GM12865 (cell line): ENCODE measurements around the gene MBP.

Experiments
- DNase-seq: peaks from one replicate; pipeline ENCODE4 v3.0.0; 2010; ENCODE audit warnings: low read depth
- H3K4me3 ChIP-seq: 2 replicates; pipeline ENCODE4 v1.5.1; 2011; ENCODE audit warnings: mild to moderate bottlenecking, low read depth, low read length, control low read depth
- TF ChIP-seq, protein P1 (sequence below): IDR thresholded peaks from 2 replicates; pipeline ENCODE4 v1.5.1; 2011; ENCODE audit warnings: low read length, control low read depth, low read depth, inconsistent platforms; ENCODE audit not compliant: insufficient read depth; ENCODE audit errors: missing control alignments

MBP gene

DNA sequence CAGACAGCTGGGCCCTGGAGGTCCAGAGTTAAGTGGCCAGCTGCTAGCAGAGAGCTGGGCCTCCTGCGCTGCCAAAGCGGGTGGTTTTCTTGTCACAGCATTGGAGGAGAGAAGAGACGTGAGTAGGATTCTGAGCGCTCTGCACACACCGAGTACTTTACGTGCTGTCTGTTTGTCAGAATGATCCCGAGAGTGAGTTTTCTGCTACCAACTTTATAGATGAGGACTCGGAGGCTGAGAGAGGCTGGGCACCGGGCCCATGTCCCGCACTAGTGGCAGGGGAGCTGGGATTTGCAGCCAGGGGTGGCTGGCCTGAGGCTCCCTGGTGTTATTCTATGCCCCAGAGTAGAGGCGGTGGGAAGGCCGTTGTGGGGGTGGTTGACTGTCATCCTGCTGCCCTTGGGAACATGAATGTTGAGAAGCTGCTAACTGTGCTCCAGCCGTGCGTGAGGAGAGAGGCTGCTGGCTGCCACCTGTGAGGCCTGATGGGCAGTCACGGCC lies 36.3 kb upstream of the MBP start:
- TF ChIP-seq, protein P1, sequence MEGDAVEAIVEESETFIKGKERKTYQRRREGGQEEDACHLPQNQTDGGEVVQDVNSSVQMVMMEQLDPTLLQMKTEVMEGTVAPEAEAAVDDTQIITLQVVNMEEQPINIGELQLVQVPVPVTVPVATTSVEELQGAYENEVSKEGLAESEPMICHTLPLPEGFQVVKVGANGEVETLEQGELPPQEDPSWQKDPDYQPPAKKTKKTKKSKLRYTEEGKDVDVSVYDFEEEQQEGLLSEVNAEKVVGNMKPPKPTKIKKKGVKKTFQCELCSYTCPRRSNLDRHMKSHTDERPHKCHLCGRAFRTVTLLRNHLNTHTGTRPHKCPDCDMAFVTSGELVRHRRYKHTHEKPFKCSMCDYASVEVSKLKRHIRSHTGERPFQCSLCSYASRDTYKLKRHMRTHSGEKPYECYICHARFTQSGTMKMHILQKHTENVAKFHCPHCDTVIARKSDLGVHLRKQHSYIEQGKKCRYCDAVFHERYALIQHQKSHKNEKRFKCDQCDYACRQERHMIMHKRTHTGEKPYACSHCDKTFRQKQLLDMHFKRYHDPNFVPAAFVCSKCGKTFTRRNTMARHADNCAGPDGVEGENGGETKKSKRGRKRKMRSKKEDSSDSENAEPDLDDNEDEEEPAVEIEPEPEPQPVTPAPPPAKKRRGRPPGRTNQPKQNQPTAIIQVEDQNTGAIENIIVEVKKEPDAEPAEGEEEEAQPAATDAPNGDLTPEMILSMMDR: no peak
- H3K4me3 ChIP-seq: no peak overlapping the region
- DNase-seq: no peak

DNA sequence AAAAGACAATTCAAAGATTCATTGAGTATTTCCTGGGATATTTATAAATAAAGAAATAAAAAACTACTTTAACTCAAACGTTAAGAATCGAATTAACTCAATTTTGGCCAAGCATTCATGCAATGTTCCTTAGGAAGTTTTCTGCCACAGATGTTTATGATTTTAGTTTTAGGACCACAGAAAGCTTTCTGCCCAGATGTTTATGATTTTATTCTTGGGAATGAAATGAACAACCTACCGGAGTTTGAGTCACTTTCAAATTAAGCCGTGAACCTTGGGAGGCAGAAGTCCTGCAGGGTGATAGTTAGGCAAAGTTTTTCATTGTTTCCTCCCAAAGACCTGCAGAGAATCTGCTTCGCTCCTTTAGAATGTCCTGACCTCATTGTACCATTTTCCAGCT lies 34.7 kb upstream of the MBP start:
- H3K4me3 ChIP-seq: no peak overlapping the region
- TF ChIP-seq, protein P1: no peak
- no peak for DNase-seq

DNA sequence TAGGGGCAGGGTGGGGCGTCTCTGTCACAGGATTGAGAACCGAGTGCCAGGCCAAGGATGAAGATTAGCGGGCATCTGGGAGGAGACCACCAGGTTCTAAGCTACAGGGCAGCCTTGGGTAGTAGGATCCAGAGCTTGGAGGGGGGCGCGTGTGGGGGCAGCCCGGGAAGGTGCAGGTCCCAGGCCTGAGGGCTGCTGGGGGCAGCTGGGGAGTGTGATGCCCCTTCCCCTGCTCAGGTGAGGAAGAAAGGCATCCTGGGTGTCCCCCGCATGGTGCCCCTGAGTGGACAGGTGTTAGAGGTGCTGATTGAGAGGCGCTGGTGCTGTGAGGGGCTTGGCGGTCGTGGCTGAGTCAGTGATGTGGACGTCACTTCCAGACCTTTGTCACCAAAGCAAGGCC lies 33.9 kb upstream of the MBP start:
- no peak overlapping the region for H3K4me3 ChIP-seq
- no peak for DNase-seq
- TF ChIP-seq, protein P1: no peak

DNA sequence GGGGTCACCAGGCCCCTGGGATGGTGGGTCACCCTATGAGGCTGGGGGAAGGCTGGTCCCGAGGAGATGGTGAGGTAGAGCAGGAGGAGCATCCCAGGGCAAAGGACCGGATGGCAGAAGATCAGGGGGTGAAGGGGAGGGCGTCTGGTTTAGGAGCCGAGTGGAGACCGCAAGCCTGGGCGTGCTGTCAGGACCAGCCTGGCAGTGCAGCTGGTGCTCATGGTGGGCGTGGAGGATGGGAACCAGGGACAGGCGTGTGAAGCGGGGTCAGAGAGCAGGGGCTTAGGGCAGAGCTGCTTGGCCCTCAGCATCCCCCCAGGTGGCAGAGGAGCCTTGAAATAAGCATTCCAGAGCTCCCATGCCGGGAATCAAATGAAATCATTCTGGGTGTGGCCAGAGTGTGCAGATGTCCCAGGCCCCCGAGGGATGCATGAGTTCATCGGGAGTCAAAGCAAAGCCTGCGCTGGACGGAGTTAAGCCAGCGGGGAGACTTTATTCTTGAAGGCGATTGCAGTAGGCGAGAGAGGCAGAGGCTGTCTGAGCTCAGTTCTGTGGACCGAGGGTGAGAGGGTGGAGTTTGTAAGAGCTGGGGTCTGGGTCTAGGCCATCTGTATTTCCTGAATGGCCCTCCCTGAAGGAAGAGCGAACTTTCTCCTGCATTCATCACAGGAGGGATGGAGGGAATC lies 33.1 kb upstream of the MBP start:
- TF ChIP-seq, protein P1: no peak
- no peak for DNase-seq
- H3K4me3 ChIP-seq: no peak overlapping the region

DNA sequence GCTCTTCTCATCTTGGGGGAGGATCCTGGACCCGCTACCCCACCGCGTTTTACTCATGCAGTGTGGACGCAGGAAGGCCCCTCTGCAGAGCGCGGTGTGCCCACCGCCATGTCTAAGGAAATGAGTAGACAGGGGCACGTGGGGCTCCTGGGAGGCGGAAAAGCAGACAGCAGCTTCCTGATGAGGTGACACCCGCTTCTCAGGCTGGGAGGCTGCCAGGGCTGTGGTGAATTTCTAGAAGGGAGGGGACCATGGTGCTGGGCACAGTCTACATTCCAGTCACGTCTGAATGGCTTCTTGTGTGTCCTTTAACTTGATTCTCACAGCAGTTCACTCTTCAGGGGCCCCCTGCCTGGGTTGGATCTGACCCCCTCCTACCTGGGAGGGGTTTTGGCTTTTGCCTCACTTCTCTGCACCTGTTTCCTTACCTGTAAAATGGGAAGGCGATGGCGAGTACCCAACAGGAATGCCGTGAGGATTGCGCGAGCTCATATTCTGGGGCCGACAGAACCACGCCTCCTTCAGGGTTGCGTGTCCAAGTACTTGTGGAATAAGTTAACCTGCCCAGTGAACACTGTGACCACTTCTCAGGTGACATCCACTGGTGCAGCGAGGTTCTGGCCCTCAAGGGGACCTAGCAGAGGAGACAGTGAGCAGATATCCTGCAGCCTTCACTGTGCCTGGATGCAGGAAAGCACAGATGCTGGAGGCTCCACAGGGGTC lies 32.3 kb upstream of the MBP start:
- H3K4me3 ChIP-seq: no peak overlapping the region
- TF ChIP-seq, protein P1: no peak
- DNase-seq: no peak

DNA sequence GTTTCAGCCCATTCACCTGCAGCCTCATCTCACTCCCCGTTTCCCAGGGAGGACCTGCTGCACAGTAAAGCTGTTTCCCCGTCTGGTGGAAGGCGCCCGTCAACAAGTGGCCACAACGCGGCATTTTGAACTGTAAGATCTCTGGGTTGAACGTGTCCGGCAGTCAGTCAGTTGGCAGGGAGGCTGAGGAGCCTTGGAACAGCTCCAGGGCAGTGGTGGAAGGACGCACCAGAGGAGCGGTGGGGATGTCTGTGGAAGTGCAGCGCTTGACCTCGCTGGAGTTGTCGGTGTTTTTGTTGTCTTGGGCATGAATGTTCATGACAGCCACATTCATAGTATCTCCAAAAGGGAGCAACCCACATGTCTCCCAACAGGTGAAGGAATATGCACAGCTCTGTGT lies 31.4 kb upstream of the MBP start:
- no peak for DNase-seq
- TF ChIP-seq, protein P1: no peak

More for the DNA sequence above, 31.4 kb upstream of the MBP start:
- no peak overlapping the region for H3K4me3 ChIP-seq
